Activated B cell treated with CpG ODN at 0.5 μM for 24 hours (primary cell): Measurements from ENCODE around the gene SH3D21. TPM values are rescaled to one million over a fixed set of nuclear protein-coding genes. Genes with fewer than 3 reads are reported as not detected.

Experiments used
- ATAC-seq: fragments of 200-7000 bp; cut with Tn5 transposase; one replicate; pipeline ENCODE4 v1.10.0; 2021; ENCODE audit warnings: low read depth, mild to moderate bottlenecking, moderate library complexity
- CTCF ChIA-PET: fragments of 350-600 bp; sonication (Branson Sonifier 250); formaldehyde crosslinking; loops from one replicate; lab custom pipeline; 2021; ENCODE audit warnings: antibody characterized with exemption; lab: Charles Lee
- POLR2A ChIA-PET: fragments of 350-600 bp; sonication (Branson Sonifier 250); formaldehyde crosslinking; loops from one replicate; lab custom pipeline; 2021; ENCODE audit warnings: antibody characterized with exemption; lab: Charles Lee
- DNase-seq: peaks from one replicate; pipeline ENCODE4 v3.0.0; 2022
- H3K27ac Mint-ChIP-seq: one replicate; pipeline ENCODE4 v1.8.0; 2020; ENCODE audit warnings: mixed read lengths
- H3K27me3 Mint-ChIP-seq: one replicate; pipeline ENCODE4 v1.8.0; 2021; ENCODE audit warnings: mixed read lengths
- H3K36me3 Mint-ChIP-seq: one replicate; pipeline ENCODE4 v1.8.0; 2021; ENCODE audit warnings: low read depth, mixed read lengths
- H3K4me1 Mint-ChIP-seq: one replicate; pipeline ENCODE4 v1.8.0; 2021; ENCODE audit warnings: mixed read lengths
- H3K4me3 Mint-ChIP-seq: one replicate; pipeline ENCODE4 v1.8.0; 2020; ENCODE audit warnings: mild to moderate bottlenecking, mixed read lengths
- H3K9me3 Mint-ChIP-seq: one replicate; pipeline ENCODE4 v1.8.0; 2020; ENCODE audit warnings: mixed read lengths
- intact Hi-C: fragments of 100-400 bp; cut with micrococcal nuclease; formaldehyde crosslinking; loops from one replicate; pipeline ENCODE4 v1.15.1; 2024
- total RNA-seq: library from RNA; stranded (reverse); gene quantifications from 2 replicates; pipeline ENCODE4 v1.2.3, GENCODE V29; 2022
- TF ChIP-seq, protein P1 (sequence below): fragments of 200-600 bp; IDR thresholded peaks from one replicate; pipeline ENCODE4 v1.8.0; 2022; ENCODE audit warnings: antibody characterized with exemption, mild to moderate bottlenecking

The SH3D21 gene
- total RNA-seq, 1 donor from 2014 or later, result 11.5 TPM

DNA sequence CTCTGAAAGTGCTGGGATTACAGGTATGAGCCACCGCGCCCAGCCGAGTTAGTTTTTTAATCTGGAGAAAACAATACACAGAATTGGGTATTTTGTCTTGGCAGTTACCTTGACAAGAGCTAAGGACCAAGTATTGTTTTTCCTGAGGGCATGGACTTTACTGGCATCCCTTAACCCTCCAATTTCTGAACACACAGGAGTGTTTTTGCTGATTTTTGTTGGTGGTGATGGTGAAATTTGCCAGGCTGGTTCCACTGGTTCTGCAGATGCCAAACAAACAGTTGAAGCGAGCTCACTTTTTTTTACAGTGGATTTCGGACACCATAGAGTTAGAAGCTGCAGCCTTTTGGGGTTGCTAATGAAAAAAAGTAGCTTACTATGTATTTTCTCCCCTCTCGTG lies 37.2 kb upstream of the SH3D21 start:
- CTCF ChIA-PET, result no interaction called here
- DNase-seq (no peak), ATAC-seq (no peak)
- H3K27ac Mint-ChIP-seq, result no peak overlapping the region
- H3K36me3 Mint-ChIP-seq, result peaks cover 63% of the 10 kb centered on the region
- H3K9me3 Mint-ChIP-seq, result no peaks in the 10 kb centered on the region
- H3K4me3 Mint-ChIP-seq, result no peak overlapping the region
- no peaks in the 10 kb centered on the region for H3K27me3 Mint-ChIP-seq
- intact Hi-C loops, result no loop called here
- POLR2A ChIA-PET, result no interaction called here
- peaks cover 29% of the 10 kb centered on the region for H3K4me1 Mint-ChIP-seq
- TF ChIP-seq, protein P1, sequence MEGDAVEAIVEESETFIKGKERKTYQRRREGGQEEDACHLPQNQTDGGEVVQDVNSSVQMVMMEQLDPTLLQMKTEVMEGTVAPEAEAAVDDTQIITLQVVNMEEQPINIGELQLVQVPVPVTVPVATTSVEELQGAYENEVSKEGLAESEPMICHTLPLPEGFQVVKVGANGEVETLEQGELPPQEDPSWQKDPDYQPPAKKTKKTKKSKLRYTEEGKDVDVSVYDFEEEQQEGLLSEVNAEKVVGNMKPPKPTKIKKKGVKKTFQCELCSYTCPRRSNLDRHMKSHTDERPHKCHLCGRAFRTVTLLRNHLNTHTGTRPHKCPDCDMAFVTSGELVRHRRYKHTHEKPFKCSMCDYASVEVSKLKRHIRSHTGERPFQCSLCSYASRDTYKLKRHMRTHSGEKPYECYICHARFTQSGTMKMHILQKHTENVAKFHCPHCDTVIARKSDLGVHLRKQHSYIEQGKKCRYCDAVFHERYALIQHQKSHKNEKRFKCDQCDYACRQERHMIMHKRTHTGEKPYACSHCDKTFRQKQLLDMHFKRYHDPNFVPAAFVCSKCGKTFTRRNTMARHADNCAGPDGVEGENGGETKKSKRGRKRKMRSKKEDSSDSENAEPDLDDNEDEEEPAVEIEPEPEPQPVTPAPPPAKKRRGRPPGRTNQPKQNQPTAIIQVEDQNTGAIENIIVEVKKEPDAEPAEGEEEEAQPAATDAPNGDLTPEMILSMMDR, result no peak

DNA sequence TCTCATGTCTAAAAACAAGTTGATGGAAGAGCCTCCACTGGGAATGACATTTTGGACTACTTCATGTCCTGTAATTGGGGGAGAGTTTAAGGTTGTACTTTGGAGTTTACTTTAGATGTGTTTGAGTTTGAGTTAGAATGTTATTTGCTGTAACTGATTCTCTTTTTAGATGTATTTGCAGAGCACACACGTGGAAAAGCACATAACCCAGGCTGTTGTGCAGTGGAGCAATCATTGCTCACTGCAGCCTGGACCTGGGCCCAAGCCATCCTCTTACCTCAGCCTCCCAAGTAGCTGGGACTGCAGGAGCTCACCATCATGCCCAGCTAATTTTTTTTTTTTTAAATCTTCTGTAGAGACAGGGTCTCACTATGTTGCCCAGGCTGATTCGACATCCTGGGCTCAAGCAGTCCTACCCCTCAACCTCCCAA lies 36.7 kb upstream of the SH3D21 start:
- peaks cover 62% of the 10 kb centered on the region for H3K36me3 Mint-ChIP-seq
- ATAC-seq, result no peak
- DNase-seq, result no peak
- TF ChIP-seq, protein P1, result no peak
- CTCF ChIA-PET, result no interaction called here
- H3K9me3 Mint-ChIP-seq, result no peaks in the 10 kb centered on the region
- no peak overlapping the region for H3K4me3 Mint-ChIP-seq
- H3K27ac Mint-ChIP-seq, result no peak overlapping the region
- H3K4me1 Mint-ChIP-seq, result peaks cover 25% of the 10 kb centered on the region
- intact Hi-C loops, result no loop called here
- H3K27me3 Mint-ChIP-seq, result no peaks in the 10 kb centered on the region
- POLR2A ChIA-PET, result no interaction called here

DNA sequence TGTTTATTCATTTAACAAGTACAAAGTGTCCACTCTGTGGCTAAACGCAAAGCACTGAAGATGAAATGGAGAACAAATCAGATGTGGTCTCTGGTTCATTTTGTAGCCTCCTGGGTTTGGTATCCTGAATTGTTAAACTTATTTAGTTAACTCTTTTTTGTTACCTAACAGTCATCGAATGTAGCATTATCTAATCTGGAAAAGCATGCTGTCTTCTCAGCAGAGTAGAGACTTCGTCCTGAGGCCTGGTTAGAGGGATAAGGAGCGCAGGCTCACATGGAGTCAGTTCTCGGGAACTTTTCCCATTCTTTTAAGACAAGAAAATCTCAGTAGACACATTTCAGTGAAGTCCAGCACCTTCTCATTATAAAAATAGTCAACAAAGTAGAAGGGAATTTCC lies 33.1 kb upstream of the SH3D21 start:
- Mint-ChIP-seq H3K4me1 (peaks cover 21% of the 10 kb centered on the region), H3K9me3 (no peaks in the 10 kb centered on the region), H3K4me3 (no peak overlapping the region), H3K27me3 (no peaks in the 10 kb centered on the region), H3K36me3 (peaks cover 50% of the 10 kb centered on the region), H3K27ac (no peak overlapping the region)
- intact Hi-C loops, result no loop called here
- DNase-seq (no peak), ATAC-seq (no peak)
- CTCF ChIA-PET, result no interaction called here
- POLR2A ChIA-PET, result interaction anchor here (1.2 kb wide), 1 partner anchor 14 kb away, joined by 3 read pairs; no protein-coding TSS in a partner anchor
- TF ChIP-seq, protein P1, result no peak

DNA sequence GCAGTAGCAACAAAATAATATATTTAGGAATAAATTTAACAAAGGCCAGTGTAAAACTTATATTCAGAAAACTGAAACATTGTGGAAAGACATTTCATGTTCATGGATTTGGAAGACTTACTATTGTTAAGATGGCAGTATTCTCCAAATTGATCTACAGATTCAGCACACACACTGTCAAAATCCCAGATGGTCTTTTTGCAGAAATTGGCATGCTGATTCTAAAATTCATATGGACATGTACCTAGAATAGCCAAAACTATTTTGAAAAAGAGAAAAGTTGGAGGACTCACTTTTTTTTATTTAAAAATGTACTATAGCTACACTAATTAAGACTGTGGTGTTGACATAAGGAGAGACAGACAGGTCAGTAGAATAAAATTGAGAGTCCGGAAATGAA lies 32.0 kb upstream of the SH3D21 start:
- TF ChIP-seq, protein P1, result no peak
- Mint-ChIP-seq H3K27ac (no peak overlapping the region), H3K9me3 (no peaks in the 10 kb centered on the region), H3K4me3 (no peak overlapping the region), H3K27me3 (no peaks in the 10 kb centered on the region), H3K36me3 (peaks cover 40% of the 10 kb centered on the region), H3K4me1 (peaks cover 15% of the 10 kb centered on the region)
- no peak for ATAC-seq
- POLR2A ChIA-PET, result interaction anchor here (0.5 to 1.2 kb wide), 3 partner anchors 15 to 174 kb away, joined by 3 to 13 read pairs (median 3); no protein-coding TSS in a partner anchor
- CTCF ChIA-PET, result no interaction called here
- no peak for DNase-seq
- intact Hi-C loops, result no loop called here

DNA sequence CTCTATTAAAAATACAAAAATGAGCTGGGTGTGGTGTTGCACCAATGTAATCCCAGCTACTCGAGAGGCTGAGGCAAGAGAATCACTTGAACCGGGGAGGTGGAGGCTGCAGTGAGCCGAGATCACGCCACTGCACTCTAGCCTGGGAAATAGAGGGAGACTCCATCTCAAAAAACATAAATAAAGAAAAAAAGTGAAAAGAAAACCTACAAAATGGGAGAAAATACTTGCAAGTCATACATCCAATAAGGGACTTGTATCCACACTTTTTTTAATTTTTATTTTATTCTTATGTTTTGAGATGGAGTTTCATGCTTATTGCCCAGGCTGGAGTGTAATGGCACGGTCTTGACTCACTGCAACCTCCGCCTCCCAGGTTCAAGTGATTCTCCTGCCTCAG lies 29.5 kb upstream of the SH3D21 start:
- DNase-seq (no peak), ATAC-seq (no peak)
- Mint-ChIP-seq H3K4me1 (peaks cover 16% of the 10 kb centered on the region), H3K27ac (no peak overlapping the region), H3K36me3 (peaks cover 36% of the 10 kb centered on the region), H3K9me3 (no peaks in the 10 kb centered on the region), H3K27me3 (no peaks in the 10 kb centered on the region), H3K4me3 (no peak overlapping the region)
- ChIA-PET CTCF (no interaction called here), POLR2A (no interaction called here)
- intact Hi-C loops, result no loop called here
- TF ChIP-seq, protein P1, result no peak
